SKM-1 (cell line): ENCODE measurements around the gene RAB5A.
A peak's percentile ranks its signal among the peaks of the same experiment; 100 is the strongest.
"Not testable (repeated sequence)": the region's sequence is repeated elsewhere in the genome, so short reads cannot be mapped to it uniquely, and the experiment has no call there.

Experiments used
- DNase-seq: peaks from one replicate; lab custom pipeline; 2025; ENCODE audit not compliant: unreplicated experiment; lab: John Stamatoyannopoulos, UW

Gene RAB5A

GRCh38 chr3:19946832-19947548 lies at the start of gene RAB5A:
RAB5A (plus strand) TSS chr3:19947097; CDS start chr3:19950899, 3,802 bp downstream.
- DNase-seq, result peak; percentile 97

- no peak for DNase-seq
Observed at GRCh38 chr3:19898721-19899120, 48.2 kb upstream of the RAB5A start.

GRCh38 chr3:19899264-19899663 lies 47.6 kb upstream of the RAB5A start:
- DNase-seq, result no peak

GRCh38 chr3:19899833-19900232 lies 47.1 kb upstream of the RAB5A start:
- DNase-seq, result not testable (repeated sequence)

GRCh38 chr3:19901337-19901736 lies 45.6 kb upstream of the RAB5A start:
- DNase-seq, result no peak

GRCh38 chr3:19901918-19902317 lies 45.0 kb upstream of the RAB5A start:
- peak; percentile 60 for DNase-seq

GRCh38 chr3:19903649-19904048 lies 43.2 kb upstream of the RAB5A start:
- DNase-seq, result no peak

GRCh38 chr3:19907523-19907922 lies 39.4 kb upstream of the RAB5A start:
- no peak for DNase-seq

- no peak for DNase-seq
Observed at GRCh38 chr3:19911452-19911851, 35.4 kb upstream of the RAB5A start.

GRCh38 chr3:19917167-19917566 lies 29.7 kb upstream of the RAB5A start:
- DNase-seq, result no peak

GRCh38 chr3:19920401-19921080 lies 26.4 kb upstream of the RAB5A start:
- no peak for DNase-seq

- DNase-seq, result peak; percentile 74
Observed at GRCh38 chr3:19931180-19931692, 15.7 kb upstream of the RAB5A start.

- no peak for DNase-seq
Observed at GRCh38 chr3:19931767-19932188, 15.1 kb upstream of the RAB5A start.

GRCh38 chr3:19932422-19932821 lies 14.5 kb upstream of the RAB5A start:
- no peak for DNase-seq

GRCh38 chr3:19934098-19934566 lies 12.8 kb upstream of the RAB5A start, which contains the start of gene EFHB:
EFHB (minus strand) TSS chr3:19934217; CDS start chr3:19934018, 199 bp downstream.
- DNase-seq, result no peak

- DNase-seq, result no peak
Observed at GRCh38 chr3:19937459-19938294, 9.2 kb upstream of the RAB5A start.

GRCh38 chr3:19938295-19938627 lies 8.6 kb upstream of the RAB5A start:
- DNase-seq, result no peak

- no peak for DNase-seq
Observed at GRCh38 chr3:19940643-19941042, 6.3 kb upstream of the RAB5A start.

GRCh38 chr3:19945534-19945933 lies 1.4 kb upstream of the RAB5A start:
- DNase-seq, result no peak

GRCh38 chr3:19945969-19946831 lies 697 bp upstream of the RAB5A start:
- no peak for DNase-seq
